Activated T-cell treated with anti-CD3 and anti-CD28 coated beads, Interleukin-2, amount 50 U/mL, for 1 hour (primary cell): Measurements from ENCODE around the gene NIM1K.
"Not testable (repeated sequence)": the region's sequence is repeated elsewhere in the genome, so short reads cannot be mapped to it uniquely, and the experiment has no call there.

ENCODE experiments used
- DNase-seq: peaks from one replicate; pipeline ENCODE4 v3.0.0-alpha.2; 2020

The NIM1K gene

DNA sequence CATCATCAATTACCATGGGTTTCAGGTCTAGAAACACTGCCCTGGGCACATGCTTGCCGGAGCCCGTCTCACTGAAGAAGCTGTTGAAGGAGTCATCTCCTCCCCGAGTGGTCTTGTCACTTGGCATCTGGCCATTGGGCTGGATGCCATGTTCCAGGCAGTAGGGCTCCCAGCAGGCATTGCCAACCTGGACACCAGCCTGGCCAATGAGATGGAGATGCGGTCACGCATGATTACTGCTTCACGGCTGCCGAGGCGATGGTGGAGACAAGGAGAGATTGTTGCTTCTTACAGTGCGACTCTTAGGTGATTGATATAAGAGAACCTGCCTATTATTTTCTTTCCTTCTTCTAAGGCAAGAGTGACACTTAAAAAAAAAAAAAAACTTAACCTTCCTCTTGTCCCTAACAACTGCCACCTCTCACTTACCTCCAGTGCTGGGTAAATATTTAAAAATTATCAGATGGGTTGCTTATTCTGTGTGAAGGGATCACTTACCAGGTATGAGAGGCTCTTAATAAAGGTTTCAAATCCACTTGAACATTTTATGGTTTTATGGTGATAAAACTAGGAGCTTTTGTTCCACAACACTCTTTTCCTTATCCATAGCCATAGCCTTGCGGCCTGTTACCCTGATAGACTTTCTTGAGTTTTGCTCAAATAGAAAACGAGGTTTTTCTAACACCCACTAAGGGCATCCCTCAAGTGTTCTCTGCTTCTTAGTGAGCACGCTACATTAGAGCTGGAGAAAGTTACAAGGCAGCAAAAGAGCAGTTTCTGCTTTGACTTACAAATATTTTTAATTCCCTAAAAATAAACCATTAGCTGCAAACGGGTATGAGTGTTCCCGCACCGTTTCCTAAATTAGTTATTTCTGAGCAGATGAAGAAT is 41.2 kb downstream of the NIM1K start:
- DNase-seq, result no peak

DNA sequence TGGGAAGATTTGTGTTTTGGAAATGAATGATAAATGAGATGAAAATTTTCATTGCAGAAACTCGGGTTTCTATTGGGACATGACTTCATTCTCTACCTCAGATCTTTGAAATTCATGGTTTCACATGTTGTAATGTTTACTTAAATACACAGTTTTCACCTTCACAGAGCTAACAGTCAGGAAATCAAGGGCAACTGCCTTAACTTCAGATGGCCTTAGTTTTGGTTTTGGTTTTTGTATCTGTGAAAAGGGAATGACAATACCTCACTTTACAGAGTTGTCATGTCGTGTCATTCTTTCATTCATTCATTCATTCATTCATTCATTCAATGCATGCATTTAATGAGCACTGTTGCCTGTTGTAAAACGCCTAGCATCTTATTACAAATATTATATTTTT is 41.9 kb downstream of the NIM1K start:
- no peak for DNase-seq

DNA sequence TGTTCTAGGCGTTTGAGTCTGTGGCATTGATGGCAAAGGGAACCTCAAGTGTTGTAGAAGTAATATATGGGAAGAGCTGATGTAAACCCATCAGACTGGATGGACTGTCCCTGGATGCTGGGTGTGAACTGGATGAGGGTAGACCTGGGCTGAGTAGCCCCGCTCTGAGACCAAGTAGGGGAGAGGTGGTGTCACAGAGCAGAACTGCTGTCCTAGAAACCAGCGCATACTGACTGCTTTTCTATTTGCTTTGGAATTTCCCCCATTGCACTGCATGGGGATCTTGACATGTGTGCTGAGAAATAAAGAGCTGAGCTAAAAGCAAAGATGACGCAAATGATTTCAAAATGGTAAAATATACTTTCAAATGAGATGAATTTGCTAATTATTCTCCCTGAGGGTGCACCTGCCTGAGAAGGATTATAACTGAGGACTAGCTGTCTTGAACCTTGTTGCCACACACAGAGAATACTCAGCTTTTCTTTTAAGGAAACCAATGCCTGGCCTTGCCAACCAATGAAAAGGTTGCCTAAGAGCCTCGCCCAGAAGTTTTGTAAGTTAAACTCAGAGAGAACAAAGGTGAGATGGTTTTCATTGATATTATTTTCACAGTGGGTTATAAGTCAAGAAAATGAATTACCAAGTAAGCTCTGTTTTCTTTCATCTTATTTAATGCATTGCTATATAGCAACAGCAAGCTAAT is 44.8 kb downstream of the NIM1K start:
- DNase-seq, result no peak

DNA sequence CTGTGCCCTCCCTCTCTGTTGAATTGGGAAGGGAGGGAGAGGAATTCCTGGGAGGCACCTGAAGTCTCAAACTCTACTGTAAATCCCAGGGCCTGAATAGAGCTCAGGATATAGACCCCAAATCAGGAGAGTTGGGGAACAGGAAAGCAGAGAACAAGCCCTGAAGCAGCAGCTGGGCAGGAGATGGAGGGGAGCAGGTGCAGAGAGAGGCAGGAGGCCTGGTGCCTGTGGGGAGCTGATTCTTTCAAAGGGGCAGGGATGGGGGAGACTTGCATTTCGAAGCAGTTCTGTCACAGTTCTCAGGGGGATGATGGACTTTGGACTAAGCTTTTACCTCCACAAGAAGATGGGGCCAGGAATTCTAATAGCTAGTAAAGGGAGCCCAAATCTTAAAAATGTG is 50.2 kb downstream of the NIM1K start:
- DNase-seq, result no peak

DNA sequence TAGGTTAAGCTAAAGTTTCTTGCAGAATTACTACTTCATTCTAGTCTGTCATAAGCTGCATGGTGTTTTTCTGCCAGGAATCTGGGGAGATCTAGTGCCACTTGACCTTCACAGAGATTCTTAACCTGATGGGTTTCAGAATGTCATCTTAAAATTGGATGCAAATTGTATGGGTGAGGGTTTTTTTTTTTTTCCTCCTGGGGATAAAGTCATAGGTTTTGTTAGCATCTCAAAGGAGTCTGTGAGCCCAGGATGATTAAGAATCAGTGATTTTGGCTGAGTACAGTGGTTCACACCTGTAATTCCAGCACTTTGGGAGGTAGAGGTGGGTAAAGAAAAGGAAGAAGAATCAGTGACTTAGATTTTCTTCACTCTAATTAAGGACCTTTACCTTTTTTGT is 51.2 kb downstream of the NIM1K start:
- no peak for DNase-seq

DNA sequence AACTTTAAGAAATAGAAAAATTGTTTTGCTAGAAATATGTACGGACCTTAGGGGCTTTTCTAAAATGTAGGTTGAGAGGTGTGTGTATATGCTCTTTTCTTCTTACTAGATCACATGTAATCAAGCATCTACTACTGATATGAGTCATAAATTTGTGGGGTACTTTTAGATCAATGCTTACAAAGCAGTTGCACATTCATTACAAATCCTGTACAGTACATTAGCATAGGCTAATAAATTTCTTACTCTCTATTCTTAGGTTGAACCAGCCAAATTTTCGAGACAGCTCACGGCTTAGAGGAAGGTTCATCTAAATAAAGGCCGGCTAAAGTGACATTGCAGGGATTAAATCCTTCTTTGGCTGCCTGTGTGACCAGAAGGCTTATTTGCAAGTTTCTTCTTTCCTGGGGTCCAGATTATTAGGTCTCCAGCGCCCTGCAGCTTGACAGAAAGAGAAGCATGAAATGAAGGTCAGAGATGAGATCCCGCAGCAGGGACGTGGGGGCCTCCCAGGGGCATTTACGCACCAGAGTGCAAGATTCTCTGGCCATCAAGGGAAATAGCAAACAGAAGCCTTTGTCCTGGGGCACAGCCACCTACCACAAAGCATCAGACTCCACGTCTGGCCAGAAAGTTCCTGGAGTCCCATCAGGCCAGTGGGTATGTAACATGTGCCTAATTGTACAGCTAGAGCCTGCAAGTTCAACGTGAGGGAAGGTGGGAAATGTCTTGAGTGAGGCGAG is 53.0 kb downstream of the NIM1K start:
- no peak for DNase-seq

DNA sequence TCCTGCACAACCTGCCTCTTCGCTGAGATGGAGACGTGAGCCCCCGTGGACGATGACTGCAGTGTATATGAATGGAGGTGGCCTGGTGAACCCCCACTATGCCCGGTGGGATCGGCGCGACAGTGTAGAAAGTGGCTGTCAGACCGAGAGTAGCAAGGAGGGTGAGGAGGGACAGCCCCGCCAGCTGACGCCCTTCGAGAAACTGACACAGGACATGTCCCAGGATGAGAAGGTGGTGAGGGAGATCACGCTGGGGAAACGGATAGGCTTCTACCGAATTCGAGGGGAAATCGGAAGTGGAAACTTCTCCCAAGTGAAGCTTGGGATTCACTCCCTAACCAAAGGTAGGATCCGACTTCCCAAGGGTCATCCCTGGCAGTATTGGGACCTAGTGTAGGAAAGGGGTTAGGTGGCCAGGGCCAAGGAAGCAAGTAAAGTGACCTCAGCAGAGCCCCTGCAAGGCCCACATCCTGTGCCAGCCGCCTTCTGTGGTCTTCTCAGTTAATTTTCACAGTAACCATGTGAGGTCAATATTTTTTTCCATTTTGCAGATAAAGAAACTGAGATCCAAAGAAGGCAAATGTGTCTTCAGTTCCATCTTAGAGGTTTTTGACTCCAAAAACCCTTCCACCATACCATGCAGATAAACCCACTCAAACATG is 53.8 kb downstream of the NIM1K start:
- DNase-seq, result no peak

DNA sequence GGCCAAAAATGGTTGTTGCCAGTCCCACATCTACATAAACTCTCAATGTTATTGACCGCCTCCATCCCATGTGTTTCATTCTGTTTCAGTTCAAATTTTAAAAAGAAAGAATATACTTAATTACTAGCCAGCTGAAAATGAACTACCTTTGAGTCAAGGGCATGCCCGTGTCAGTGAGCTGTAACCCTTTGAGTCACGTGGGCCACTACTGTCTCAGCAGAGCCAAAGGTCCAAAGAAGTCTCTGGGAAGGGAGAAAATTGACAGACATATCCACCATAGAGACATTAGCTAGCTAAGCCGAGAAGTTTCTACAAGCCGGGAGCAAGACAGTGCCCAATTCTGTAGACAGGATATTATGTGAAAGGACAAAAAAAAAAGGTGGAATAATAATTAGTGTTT is 59.7 kb downstream of the NIM1K start:
- DNase-seq, result no peak

DNA sequence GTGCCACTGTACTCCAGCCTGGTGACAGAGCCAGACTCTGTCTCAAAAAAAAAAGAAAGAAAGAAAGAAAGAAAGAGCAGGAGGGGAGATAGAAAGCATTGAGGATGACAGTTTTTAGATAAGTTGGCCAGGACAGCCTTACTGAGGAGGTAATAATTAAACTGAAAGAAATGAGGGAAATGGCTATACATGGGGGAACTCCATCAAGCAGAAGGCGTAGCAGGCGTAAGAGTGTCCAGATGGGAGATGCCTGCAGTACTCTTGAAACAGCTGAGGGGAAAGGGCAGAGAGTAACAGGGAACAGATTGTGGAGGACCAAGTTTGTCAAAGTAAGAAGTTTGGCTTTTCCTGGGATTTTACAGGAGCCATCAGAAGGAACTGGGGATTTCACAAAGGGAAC is 63.7 kb downstream of the NIM1K start:
- DNase-seq, result no peak

DNA sequence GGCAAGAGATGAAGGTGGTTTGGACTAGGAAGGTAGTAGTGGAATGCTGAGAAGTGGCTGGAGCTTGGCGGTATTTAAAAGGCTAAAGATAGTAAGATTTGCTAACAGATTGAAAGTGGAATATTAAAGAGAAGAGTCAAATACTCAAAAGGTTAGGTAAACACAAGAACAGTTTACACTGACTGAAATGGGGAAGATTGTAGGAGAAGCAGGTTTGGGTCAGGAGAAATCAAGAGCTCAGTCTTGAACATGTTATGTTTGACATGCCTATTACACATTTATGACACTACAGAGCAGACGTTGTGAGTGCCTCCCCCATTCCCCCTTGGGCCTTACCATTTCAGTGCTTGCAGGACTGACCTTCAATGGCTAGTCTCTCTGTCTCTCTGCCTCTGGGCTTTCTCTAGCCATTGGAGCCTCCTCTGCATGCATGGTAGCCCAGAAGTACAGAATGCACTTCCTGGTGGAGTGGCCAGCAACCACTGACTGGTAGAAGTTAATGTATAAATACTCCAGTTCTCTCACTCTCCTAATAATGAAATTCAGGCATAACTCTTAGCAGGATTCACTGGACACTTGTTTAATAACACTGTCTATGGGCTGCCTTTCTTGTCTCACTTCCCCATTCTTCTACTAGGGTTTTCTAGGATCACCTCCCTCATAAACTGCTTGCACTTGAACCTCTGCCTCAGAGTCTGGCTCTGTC is 64.4 kb downstream of the NIM1K start:
- DNase-seq, result no peak

DNA sequence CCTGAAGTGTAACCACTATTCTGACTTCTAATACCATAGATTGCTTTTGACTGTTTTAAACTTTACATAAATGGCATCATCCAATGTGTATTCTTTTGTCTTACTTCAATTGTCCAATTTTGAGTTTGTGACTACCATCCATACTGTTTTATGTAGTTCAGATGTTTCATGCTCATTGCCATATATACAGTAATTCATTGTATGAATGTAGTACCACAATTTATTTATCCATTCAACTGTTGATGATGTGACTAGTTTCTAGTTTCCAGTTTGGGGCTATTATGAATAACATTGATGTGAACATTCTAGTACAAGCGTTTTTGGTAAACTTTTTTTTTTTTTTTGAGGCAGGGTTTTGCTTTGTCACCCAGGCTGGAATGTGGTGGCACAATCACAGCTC is 66.1 kb downstream of the NIM1K start:
- DNase-seq, result no peak

DNA sequence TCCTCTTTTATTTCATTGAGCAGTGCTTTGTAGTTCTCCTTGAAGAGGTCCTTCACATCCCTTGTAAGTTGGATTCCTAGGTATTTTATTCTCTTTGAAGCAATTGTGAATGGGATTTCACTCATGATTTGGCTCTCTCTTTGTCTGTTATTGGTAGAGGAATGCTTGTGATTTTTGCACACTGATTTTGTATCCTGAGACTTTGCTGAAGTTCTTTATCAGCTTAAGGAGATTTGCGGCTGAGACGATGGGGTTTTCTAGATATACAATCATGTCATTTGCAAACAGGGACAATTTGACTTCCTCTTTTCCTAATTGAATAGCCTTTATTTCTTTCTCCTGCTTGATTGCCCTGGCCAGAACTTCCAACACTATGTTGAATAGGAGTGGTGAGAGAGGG is 70.2 kb downstream of the NIM1K start:
- not testable (repeated sequence) for DNase-seq

DNA sequence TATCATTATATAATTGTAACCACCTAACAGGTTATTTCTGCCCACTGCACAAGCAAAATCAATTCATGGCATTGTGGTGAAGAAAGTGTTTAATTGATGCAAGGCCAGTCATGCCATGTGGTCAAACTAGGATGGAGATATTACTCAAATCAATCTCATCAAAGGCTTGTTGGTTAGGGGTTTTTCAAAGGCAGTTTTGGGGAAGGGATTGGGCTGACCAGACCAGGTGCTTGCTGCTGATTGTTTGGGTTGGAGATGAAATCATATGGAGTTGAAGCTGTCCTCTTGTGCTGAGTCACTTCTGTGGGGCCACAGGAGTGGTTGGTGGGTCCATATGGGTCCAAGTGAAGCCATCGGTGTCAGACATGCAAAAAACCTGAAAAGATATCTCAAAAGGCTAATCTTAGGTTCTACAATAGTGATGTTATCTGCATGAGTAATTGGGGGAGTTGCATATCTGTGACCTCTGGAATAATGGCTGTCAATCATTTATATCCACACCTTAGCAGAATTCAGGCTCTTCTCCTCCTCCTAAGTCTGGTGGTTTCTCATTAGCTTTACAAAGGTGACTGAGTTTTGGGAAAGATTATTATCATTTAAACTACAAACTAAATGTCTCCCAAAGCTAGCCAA is 76.3 kb downstream of the NIM1K start:
- no peak for DNase-seq

DNA sequence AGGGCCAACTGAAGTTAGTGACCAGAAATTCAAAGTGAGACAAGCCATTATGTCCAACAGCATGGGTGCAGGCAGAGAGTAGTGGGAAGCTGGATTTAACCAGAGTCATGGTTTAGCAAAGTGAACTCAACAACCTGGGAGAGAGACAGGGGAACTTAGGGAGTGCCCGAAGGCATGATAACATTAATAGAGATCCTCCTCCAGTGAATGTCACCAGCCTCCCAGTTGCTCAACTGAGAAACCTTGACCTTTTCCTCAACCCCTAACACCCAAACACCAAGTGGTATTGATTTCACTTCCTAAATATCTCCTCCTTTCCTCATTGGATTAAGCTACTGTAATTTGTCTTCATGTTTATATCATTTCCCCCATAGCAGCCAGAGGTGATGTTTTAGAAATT is 78.6 kb downstream of the NIM1K start:
- DNase-seq, result no peak

DNA sequence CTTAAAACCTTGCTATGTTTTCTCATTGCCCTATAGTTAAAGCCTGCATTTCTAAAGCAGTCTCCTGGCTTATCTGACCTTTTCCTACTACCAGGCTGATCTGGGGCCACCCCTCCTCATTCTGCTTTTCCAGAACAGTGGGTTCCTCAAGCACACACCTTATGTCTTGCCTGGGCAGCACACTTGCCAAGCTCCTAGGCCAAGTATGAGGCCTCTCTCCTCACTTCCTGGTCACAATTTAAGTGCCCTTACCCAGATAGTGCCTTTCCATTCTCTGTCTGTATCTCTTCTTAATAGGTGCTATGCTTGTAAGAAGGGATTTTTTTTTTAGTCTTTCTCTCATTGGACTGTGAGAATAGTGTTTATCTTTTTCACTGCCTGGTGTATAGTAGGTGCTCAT is 81.5 kb downstream of the NIM1K start:
- no peak for DNase-seq

DNA sequence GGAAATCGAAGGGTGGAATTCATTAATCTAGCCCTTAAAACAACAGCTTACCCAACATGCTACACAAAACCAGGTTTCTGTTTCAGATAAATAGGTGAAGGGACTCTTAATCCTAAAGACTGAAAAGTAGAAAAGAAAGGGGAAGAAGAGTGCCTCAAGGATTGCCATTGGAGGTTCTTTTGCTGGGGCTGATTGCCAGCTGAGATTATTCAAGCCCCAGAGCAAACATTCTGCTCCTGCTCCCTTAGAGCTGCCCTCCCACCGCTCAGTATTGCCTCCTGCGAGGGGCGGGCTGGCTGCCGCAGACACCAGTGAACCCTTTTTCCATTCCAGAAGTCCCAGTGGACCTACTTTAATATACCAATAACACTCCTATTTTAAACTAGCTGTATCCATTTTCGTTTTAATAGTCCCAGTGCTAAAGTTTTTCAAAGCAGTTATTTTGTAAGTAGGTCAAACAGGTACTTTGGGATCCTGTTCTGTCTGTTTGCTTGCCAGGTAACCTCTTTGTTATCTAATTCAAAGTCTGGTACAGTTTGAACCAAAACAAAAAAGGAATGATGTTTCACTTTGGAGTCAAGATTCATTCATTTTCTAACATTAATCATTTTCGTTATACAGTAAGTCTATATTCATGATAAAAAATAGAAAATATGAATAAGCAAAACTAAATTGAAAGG is 82.5 kb downstream of the NIM1K start:
- no peak for DNase-seq

DNA sequence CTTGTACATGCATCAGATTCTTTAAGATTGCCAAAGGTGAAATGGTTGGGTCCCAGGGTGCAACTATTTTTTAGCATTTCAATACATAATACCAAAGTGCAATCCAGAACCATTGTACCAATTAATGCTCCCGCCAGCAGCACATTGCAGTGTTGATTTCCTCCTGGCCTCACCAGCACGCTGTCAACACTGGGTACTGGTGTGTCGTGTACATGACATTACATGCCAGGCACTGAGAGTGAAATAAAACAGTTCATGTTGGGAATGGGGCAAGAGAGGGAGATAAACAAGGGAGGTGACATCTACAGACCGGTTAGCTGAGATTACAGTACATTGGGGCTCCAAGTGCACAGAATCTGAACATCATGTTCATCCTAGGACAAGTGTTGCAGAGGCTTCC is 83.4 kb downstream of the NIM1K start:
- no peak for DNase-seq

DNA sequence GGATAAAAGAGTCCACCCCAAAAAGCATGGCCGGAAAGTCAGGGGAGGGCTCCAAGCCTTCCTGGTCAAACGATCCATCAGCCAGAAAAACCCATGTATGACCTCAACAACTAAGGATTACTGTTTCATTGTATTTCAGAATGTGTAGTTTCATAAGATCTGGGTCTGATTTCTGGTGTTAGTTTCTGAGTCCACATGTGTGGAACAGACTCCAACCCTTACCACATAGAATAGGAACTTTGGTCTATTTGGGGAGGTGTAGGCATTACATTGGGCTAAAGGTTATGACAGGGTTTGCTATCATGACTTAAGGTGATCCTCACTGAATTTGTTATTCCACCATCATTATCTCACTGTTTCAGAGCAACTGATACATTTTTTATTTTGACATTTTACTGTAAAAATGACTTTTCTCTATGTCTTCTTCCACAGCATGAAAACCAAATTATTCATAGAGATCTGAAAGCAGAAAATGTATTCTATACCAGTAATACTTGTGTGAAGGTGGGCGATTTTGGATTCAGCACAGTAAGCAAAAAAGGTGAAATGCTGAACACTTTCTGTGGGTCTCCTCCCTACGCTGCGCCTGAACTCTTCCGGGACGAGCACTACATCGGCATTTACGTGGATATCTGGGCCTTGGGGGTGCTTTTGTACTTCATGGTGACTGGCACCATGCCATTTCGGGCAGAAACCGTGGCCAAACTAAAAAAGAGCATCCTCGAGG is 87.7 kb downstream of the NIM1K start:
- no peak for DNase-seq

DNA sequence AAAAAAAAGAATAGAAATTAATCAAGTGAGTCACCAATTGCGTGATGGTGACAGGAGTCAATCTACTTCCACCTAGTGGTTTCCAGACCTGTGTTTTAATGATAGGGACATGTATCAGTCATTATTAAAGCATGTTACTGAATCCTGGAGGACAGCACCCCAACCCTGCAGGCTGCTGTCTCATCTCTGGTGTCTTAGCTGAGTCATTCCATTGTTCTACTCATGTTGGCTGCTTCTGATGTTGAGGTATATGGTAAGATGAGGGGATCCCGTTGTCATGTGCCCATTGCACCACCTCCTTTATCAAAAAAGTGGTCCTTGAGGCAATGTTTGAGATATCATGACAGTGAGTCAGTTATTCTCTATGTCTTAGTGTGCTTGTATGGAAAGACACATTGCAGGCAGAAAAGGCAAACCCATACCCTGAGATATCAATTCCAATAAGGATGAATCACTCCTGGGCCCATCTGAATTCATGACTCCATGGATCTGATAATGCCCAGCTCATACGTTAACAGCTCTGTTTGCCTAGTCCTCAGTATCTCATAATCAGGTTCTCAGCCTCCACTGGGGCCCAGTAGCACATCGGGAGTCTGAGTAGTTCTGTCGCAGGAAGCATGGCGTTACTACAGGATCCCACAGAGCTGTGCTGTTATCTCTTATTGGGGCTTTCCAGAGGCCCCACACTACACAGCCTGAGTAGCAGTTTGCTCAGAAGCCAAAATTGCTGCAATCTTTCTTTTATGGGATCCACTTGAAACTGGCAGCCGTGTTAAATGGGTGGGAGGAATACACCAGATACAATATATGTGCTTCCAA is 90.0 kb downstream of the NIM1K start:
- no peak for DNase-seq

DNA sequence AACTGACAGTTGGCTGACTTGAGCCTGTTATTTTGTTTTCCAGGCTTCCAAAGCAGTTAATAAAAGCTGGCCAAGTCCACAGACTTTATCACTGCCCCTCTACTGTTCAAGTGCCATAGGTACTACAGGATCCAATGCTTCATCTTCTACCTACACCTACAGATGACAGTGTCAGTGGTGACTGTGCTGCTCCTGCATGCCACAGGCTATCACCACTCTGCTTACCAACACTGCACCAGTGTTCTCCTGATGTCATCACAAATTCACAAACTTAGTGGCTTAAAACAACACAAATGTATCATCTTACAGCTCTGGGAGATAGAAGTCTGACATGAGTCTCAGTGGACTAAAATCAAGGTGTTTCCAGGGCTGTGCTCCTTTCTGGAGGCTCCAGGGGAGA is 94.6 kb downstream of the NIM1K start:
- no peak for DNase-seq
